ENCODE results near the gene KIRREL3. TPM values are rescaled to one million over a fixed set of nuclear protein-coding genes. Genes with fewer than 3 reads are reported as not detected.

KIRREL3 gene
- total and polyA plus RNA-seq, 3 donors from 2014 or later = 1.0 to 1.1 (median 1.1) TPM

GRCh38 chr11:126612671-126613070 is 387.9 kb downstream of the KIRREL3 start:
- Histone ChIP-seq H3K9me3 (no peaks in the 10 kb centered on the region), H3K4me1 (no peaks in the 10 kb centered on the region), H3K4me3 (no peak overlapping the region), H3K36me3 (ENCODE audit: low read depth, missing control alignments) (no peaks in the 10 kb centered on the region), H3K27ac (no peak overlapping the region), H3K27me3 (no peaks in the 10 kb centered on the region)
- no peak for TF ChIP-seq CTCF (IDR thresholded peaks at IDR 0.05)
- no peak for TF ChIP-seq POLR2A (IDR thresholded peaks at IDR 0.05)
- no peak for DNase-seq
- WGBS, 2 donors = 90 to 94% methylated on average over 8 of the region's 8 CpGs
- intact Hi-C loops (cut with DNase I; ENCODE audit: low total_unique reads) = no loop called here

GRCh38 chr11:126611438-126611837 is 389.1 kb downstream of the KIRREL3 start:
- DNase-seq = no peak
- TF ChIP-seq CTCF (IDR thresholded peaks at IDR 0.05) = no peak
- TF ChIP-seq POLR2A (IDR thresholded peaks at IDR 0.05) = no peak
- Histone ChIP-seq H3K27me3 (no peaks in the 10 kb centered on the region), H3K36me3 (ENCODE audit: low read depth, missing control alignments) (no peaks in the 10 kb centered on the region), H3K4me3 (no peak overlapping the region), H3K4me1 (no peaks in the 10 kb centered on the region), H3K9me3 (no peaks in the 10 kb centered on the region), H3K27ac (no peak overlapping the region)
- intact Hi-C loops (cut with DNase I; ENCODE audit: low total_unique reads) = no loop called here
- 88 to 91% methylated on average over 8 of the region's 8 CpGs for WGBS, 2 donors

- H3K9me3 ChIP-seq = no peaks in the 10 kb centered on the region
- H3K27ac ChIP-seq = no peak overlapping the region
- 83 to 85% methylated on average over 1 of the region's 1 CpG for WGBS, 2 donors
- intact Hi-C loops (cut with DNase I; ENCODE audit: low total_unique reads) = no loop called here
- no peak for DNase-seq
- H3K27me3 ChIP-seq = no peaks in the 10 kb centered on the region
- no peaks in the 10 kb centered on the region for H3K36me3 ChIP-seq (ENCODE audit: low read depth, missing control alignments)
- H3K4me3 ChIP-seq = no peak overlapping the region
- TF ChIP-seq CTCF (IDR thresholded peaks at IDR 0.05) (no peak), POLR2A (IDR thresholded peaks at IDR 0.05) (no peak)
- no peaks in the 10 kb centered on the region for H3K4me1 ChIP-seq
Observed at GRCh38 chr11:126608658-126609057, 391.9 kb downstream of the KIRREL3 start.

GRCh38 chr11:126607776-126608541 is 392.6 kb downstream of the KIRREL3 start:
- intact Hi-C loops (cut with DNase I; ENCODE audit: low total_unique reads) = no loop called here
- TF ChIP-seq POLR2A (IDR thresholded peaks at IDR 0.05) = no peak
- no peak for TF ChIP-seq CTCF (IDR thresholded peaks at IDR 0.05)
- no peak overlapping the region for H3K27ac ChIP-seq
- no peaks in the 10 kb centered on the region for H3K4me1 ChIP-seq
- H3K4me3 ChIP-seq = no peak overlapping the region
- no peak for DNase-seq
- WGBS, 2 donors = 79 to 87% methylated on average over 12 to 19 of the region's 19 CpGs
- H3K9me3 ChIP-seq = no peaks in the 10 kb centered on the region
- H3K27me3 ChIP-seq = no peaks in the 10 kb centered on the region
- no peaks in the 10 kb centered on the region for H3K36me3 ChIP-seq (ENCODE audit: low read depth, missing control alignments)

- Histone ChIP-seq H3K9me3 (no peaks in the 10 kb centered on the region), H3K27me3 (no peaks in the 10 kb centered on the region), H3K27ac (no peak overlapping the region), H3K4me1 (no peaks in the 10 kb centered on the region), H3K36me3 (ENCODE audit: low read depth, missing control alignments) (no peaks in the 10 kb centered on the region), H3K4me3 (no peak overlapping the region)
- WGBS, 2 donors = 25 to 47% methylated on average over 8 of the region's 8 CpGs
- intact Hi-C loops (cut with DNase I; ENCODE audit: low total_unique reads) = no loop called here
- DNase-seq = peak; percentile 62
- TF ChIP-seq CTCF (IDR thresholded peaks at IDR 0.05) (peak; percentile 29 to 65 (median 54)), POLR2A (IDR thresholded peaks at IDR 0.05) (no peak)
Observed at GRCh38 chr11:126607374-126607773, 393.2 kb downstream of the KIRREL3 start.

Data from testis (tissue), 3 donors.